ENCODE results near the gene VPS37B. TPM values are rescaled to one million over a fixed set of nuclear protein-coding genes. Genes with fewer than 3 reads are reported as not detected.

Gene VPS37B
- polyA plus RNA-seq, 1 experiment: 18.1 TPM

DNA sequence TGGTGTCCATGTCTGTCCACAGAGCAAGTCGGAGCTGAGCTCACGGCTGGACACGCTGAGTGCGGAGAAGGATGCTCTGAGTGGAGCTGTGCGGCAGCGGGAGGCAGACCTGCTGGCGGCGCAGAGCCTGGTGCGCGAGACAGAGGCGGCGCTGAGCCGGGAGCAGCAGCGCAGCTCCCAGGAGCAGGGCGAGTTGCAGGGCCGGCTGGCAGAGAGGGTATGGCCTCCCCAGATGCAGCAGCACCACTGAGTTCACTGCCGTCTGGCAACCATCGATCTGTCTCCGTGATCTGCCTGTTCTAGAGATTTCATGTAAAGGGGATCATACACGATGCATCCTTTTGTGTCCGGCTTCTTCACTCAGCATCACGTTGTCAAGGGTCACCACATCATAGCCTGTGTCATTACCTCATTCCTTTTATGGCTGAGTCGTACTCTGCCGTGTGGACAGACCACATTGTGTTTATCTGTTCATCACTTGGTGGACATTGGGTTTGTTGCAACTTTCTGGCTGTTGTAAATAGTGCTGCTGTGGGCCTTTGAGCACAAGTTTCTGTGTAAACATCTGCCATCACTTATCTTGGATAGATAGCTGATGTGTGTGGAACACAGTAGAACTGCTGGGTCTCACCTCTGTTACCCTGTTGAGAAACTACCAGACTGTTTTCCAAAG, 38.8 kb downstream of the VPS37B start:
- ChIA-PET POLR2A (no interaction called here), CTCF (interaction anchor here (1.4 to 11.1 kb wide), 3 partner anchors 15 to 95 kb away, joined by 5 to 275 read pairs (median 7); no protein-coding TSS in a partner anchor)
- no peak for DNase-seq (ENCODE audit: low read depth)
- H3K36me3 ChIP-seq (ENCODE audit: control insufficient read depth, insufficient read depth, low read length): peaks cover 2% of the 10 kb centered on the region; the same call in 1 of the 2 replicates
- no peak overlapping the region for H3K4me3 ChIP-seq (ENCODE audit: low read depth, low read length)
- H3K27me3 ChIP-seq (ENCODE audit: control insufficient read depth, insufficient read depth, low read length): no peaks in the 10 kb centered on the region
- no peak for TF ChIP-seq CTCF (IDR thresholded peaks at IDR 0.05; ENCODE audit: insufficient read depth, low read depth, low read length)

GRCh38 chr12:122855928-122856831, 39.7 kb downstream of the VPS37B start:
- no peak for TF ChIP-seq CTCF (IDR thresholded peaks at IDR 0.05; ENCODE audit: insufficient read depth, low read depth, low read length)
- H3K4me3 ChIP-seq (ENCODE audit: low read depth, low read length): no peak overlapping the region
- H3K36me3 ChIP-seq (ENCODE audit: control insufficient read depth, insufficient read depth, low read length): peaks cover 2% of the 10 kb centered on the region; the same call in 1 of the 2 replicates
- POLR2A ChIA-PET: no interaction called here
- CTCF ChIA-PET: interaction anchor here (1.7 to 11.1 kb wide), 3 partner anchors 14 to 96 kb away, joined by 4 to 275 read pairs (median 7); no protein-coding TSS in a partner anchor
- H3K27me3 ChIP-seq (ENCODE audit: control insufficient read depth, insufficient read depth, low read length): no peaks in the 10 kb centered on the region
- no peak for DNase-seq (ENCODE audit: low read depth)

GRCh38 chr12:122855071-122855829, 40.7 kb downstream of the VPS37B start:
- ChIA-PET POLR2A (no interaction called here), CTCF (interaction anchor here (1.7 to 11.1 kb wide), 3 partner anchors 13 to 97 kb away, joined by 4 to 275 read pairs (median 7); no protein-coding TSS in a partner anchor)
- no peak for DNase-seq (ENCODE audit: low read depth)
- TF ChIP-seq CTCF (IDR thresholded peaks at IDR 0.05; ENCODE audit: insufficient read depth, low read depth, low read length): no peak
- no peak overlapping the region for H3K4me3 ChIP-seq (ENCODE audit: low read depth, low read length)
- no peaks in the 10 kb centered on the region for H3K27me3 ChIP-seq (ENCODE audit: control insufficient read depth, insufficient read depth, low read length)
- H3K36me3 ChIP-seq (ENCODE audit: control insufficient read depth, insufficient read depth, low read length): peaks cover 2% of the 10 kb centered on the region; the same call in 1 of the 2 replicates

GRCh38 chr12:122854554-122854953, 41.4 kb downstream of the VPS37B start:
- POLR2A ChIA-PET: no interaction called here
- H3K36me3 ChIP-seq (ENCODE audit: control insufficient read depth, insufficient read depth, low read length): peaks cover 1% of the 10 kb centered on the region; the same call in 1 of the 2 replicates
- DNase-seq (ENCODE audit: low read depth): no peak
- no peaks in the 10 kb centered on the region for H3K27me3 ChIP-seq (ENCODE audit: control insufficient read depth, insufficient read depth, low read length)
- no peak for TF ChIP-seq CTCF (IDR thresholded peaks at IDR 0.05; ENCODE audit: insufficient read depth, low read depth, low read length)
- no peak overlapping the region for H3K4me3 ChIP-seq (ENCODE audit: low read depth, low read length)
- CTCF ChIA-PET: interaction anchor here (1.4 to 1.7 kb wide), 2 partner anchors 12 to 98 kb away, joined by 4 read pairs; no protein-coding TSS in a partner anchor
